ENCODE measurements around the gene ADH6. TPM values are rescaled to one million over a fixed set of nuclear protein-coding genes. Genes with fewer than 3 reads are reported as not detected.

ADH6 gene
- polyA plus RNA-seq, 4 donors = 3.0 to 66.0 (median 28.7) TPM

- FAIRE-seq (no peak), DNase-seq (no peak)
- 91 to 94% (median 92%) methylated on average over 1 of the region's 1 CpG for WGBS, 3 donors
- Histone ChIP-seq H3K27me3 (ENCODE audit: control insufficient read depth in 3 of 3, insufficient read depth in 3 of 3, low read length in 3 of 3) (no peaks in the 10 kb centered on the region), H3K36me3 (ENCODE audit: control insufficient read depth in 3 of 3, insufficient read depth in 2 of 3, low read depth in 1 of 3, low read length in 3 of 3) (no peaks in the 10 kb centered on the region), H3K4me1 (ENCODE audit: control insufficient read depth in 3 of 3, insufficient read depth in 2 of 3, low read depth in 1 of 3, low read length in 2 of 3) (no peaks in the 10 kb centered on the region), H3K9me3 (ENCODE audit: control insufficient read depth in 2 of 2, insufficient read depth in 1 of 2, low read depth in 1 of 2, low read length in 1 of 2) (peaks cover 0 to 18% of the 10 kb centered on the region in 2 donors), H3K27ac (ENCODE audit: low read depth in 1 of 3, low read length in 2 of 3) (no peak overlapping the region), H3K4me3 (ENCODE audit: low read depth in 1 of 3, low read length in 3 of 3) (no peak overlapping the region)
Observed at GRCh38 chr4:99186029-99186428, 33.0 kb downstream of the ADH6 start.

- Histone ChIP-seq H3K27ac (ENCODE audit: low read depth in 1 of 3, low read length in 2 of 3) (no peak overlapping the region), H3K4me3 (ENCODE audit: low read depth in 1 of 3, low read length in 3 of 3) (no peak overlapping the region), H3K9me3 (ENCODE audit: control insufficient read depth in 2 of 2, insufficient read depth in 1 of 2, low read depth in 1 of 2, low read length in 1 of 2) (peaks cover 0 to 16% of the 10 kb centered on the region in 2 donors), H3K27me3 (ENCODE audit: control insufficient read depth in 3 of 3, insufficient read depth in 3 of 3, low read length in 3 of 3) (no peaks in the 10 kb centered on the region), H3K4me1 (ENCODE audit: control insufficient read depth in 3 of 3, insufficient read depth in 2 of 3, low read depth in 1 of 3, low read length in 2 of 3) (no peaks in the 10 kb centered on the region), H3K36me3 (ENCODE audit: control insufficient read depth in 3 of 3, insufficient read depth in 2 of 3, low read depth in 1 of 3, low read length in 3 of 3) (no peaks in the 10 kb centered on the region)
- no peak for DNase-seq
- WGBS, 3 donors = 88 to 95% (median 91%) methylated on average over 2 of the region's 2 CpGs
- no peak for FAIRE-seq
Observed at GRCh38 chr4:99185581-99185980, 33.5 kb downstream of the ADH6 start.

GRCh38 chr4:99180382-99181070 lies 38.5 kb downstream of the ADH6 start:
- Histone ChIP-seq H3K36me3 (ENCODE audit: control insufficient read depth in 3 of 3, insufficient read depth in 2 of 3, low read depth in 1 of 3, low read length in 3 of 3) (no peaks in the 10 kb centered on the region), H3K4me1 (ENCODE audit: control insufficient read depth in 3 of 3, insufficient read depth in 2 of 3, low read depth in 1 of 3, low read length in 2 of 3) (no peaks in the 10 kb centered on the region), H3K27me3 (ENCODE audit: control insufficient read depth in 3 of 3, insufficient read depth in 3 of 3, low read length in 3 of 3) (no peaks in the 10 kb centered on the region), H3K27ac (ENCODE audit: low read depth in 1 of 3, low read length in 2 of 3) (peak overlapping the region in 1 of 3 donors; percentile 65), H3K4me3 (ENCODE audit: low read depth in 1 of 3, low read length in 3 of 3) (no peak overlapping the region), H3K9me3 (ENCODE audit: control insufficient read depth in 2 of 2, insufficient read depth in 1 of 2, low read depth in 1 of 2, low read length in 1 of 2) (peaks cover 0 to 11% of the 10 kb centered on the region in 2 donors)
- DNase-seq (no peak), FAIRE-seq (no peak)
- 39 to 74% (median 67%) methylated on average over 2 of the region's 2 CpGs for WGBS, 3 donors

- Histone ChIP-seq H3K4me3 (ENCODE audit: low read depth in 1 of 3, low read length in 3 of 3) (no peak overlapping the region), H3K27ac (ENCODE audit: low read depth in 1 of 3, low read length in 2 of 3) (no peak overlapping the region), H3K4me1 (ENCODE audit: control insufficient read depth in 3 of 3, insufficient read depth in 2 of 3, low read depth in 1 of 3, low read length in 2 of 3) (no peaks in the 10 kb centered on the region), H3K9me3 (ENCODE audit: control insufficient read depth in 2 of 2, insufficient read depth in 1 of 2, low read depth in 1 of 2, low read length in 1 of 2) (peaks cover 0 to 8% of the 10 kb centered on the region in 2 donors), H3K27me3 (ENCODE audit: control insufficient read depth in 3 of 3, insufficient read depth in 3 of 3, low read length in 3 of 3) (no peaks in the 10 kb centered on the region), H3K36me3 (ENCODE audit: control insufficient read depth in 3 of 3, insufficient read depth in 2 of 3, low read depth in 1 of 3, low read length in 3 of 3) (no peaks in the 10 kb centered on the region)
- 32 to 71% (median 33%) methylated on average over 1 of the region's 1 CpG for WGBS, 3 donors
- FAIRE-seq = no peak
- no peak for DNase-seq
Observed at GRCh38 chr4:99179626-99180025, 39.4 kb downstream of the ADH6 start.

- H3K4me3 ChIP-seq (ENCODE audit: low read depth in 1 of 3, low read length in 3 of 3) = no peak overlapping the region
- H3K9me3 ChIP-seq (ENCODE audit: control insufficient read depth in 2 of 2, insufficient read depth in 1 of 2, low read depth in 1 of 2, low read length in 1 of 2) = peaks cover 0 to 8% of the 10 kb centered on the region in 2 donors
- no peaks in the 10 kb centered on the region for H3K36me3 ChIP-seq (ENCODE audit: control insufficient read depth in 3 of 3, insufficient read depth in 2 of 3, low read depth in 1 of 3, low read length in 3 of 3)
- no peak for FAIRE-seq
- no peak for DNase-seq
- no peak overlapping the region for H3K27ac ChIP-seq (ENCODE audit: low read depth in 1 of 3, low read length in 2 of 3)
- no peaks in the 10 kb centered on the region for H3K27me3 ChIP-seq (ENCODE audit: control insufficient read depth in 3 of 3, insufficient read depth in 3 of 3, low read length in 3 of 3)
- H3K4me1 ChIP-seq (ENCODE audit: control insufficient read depth in 3 of 3, insufficient read depth in 2 of 3, low read depth in 1 of 3, low read length in 2 of 3) = no peaks in the 10 kb centered on the region
- 63 to 88% (median 73%) methylated on average over 1 to 2 of the region's 2 CpGs for WGBS, 3 donors
Observed at GRCh38 chr4:99179178-99179577, 39.9 kb downstream of the ADH6 start.

GRCh38 chr4:99166544-99166943 lies 52.5 kb downstream of the ADH6 start:
- Histone ChIP-seq H3K4me3 (ENCODE audit: low read depth in 1 of 3, low read length in 3 of 3) (no peak overlapping the region), H3K27ac (ENCODE audit: low read depth in 1 of 3, low read length in 2 of 3) (no peak overlapping the region), H3K36me3 (ENCODE audit: control insufficient read depth in 3 of 3, insufficient read depth in 2 of 3, low read depth in 1 of 3, low read length in 3 of 3) (no peaks in the 10 kb centered on the region), H3K9me3 (ENCODE audit: control insufficient read depth in 2 of 2, insufficient read depth in 1 of 2, low read depth in 1 of 2, low read length in 1 of 2) (no peaks in the 10 kb centered on the region), H3K4me1 (ENCODE audit: control insufficient read depth in 3 of 3, insufficient read depth in 2 of 3, low read depth in 1 of 3, low read length in 2 of 3) (no peaks in the 10 kb centered on the region), H3K27me3 (ENCODE audit: control insufficient read depth in 3 of 3, insufficient read depth in 3 of 3, low read length in 3 of 3) (no peaks in the 10 kb centered on the region)
- WGBS, 3 donors = 59 to 76% (median 68%) methylated on average over 2 of the region's 2 CpGs
- FAIRE-seq = no peak
- no peak for DNase-seq

GRCh38 chr4:99165978-99166377 lies 53.1 kb downstream of the ADH6 start:
- 72 to 91% (median 88%) methylated on average over 1 of the region's 1 CpG for WGBS, 3 donors
- no peak for FAIRE-seq
- H3K27ac ChIP-seq (ENCODE audit: low read depth in 1 of 3, low read length in 2 of 3) = no peak overlapping the region

GRCh38 chr4:99161373-99162099 lies 57.5 kb downstream of the ADH6 start:
- Histone ChIP-seq H3K4me3 (ENCODE audit: low read depth in 1 of 3, low read length in 3 of 3) (no peak overlapping the region), H3K4me1 (ENCODE audit: control insufficient read depth in 3 of 3, insufficient read depth in 2 of 3, low read depth in 1 of 3, low read length in 2 of 3) (peaks cover 0 to 7% (median 0%) of the 10 kb centered on the region in 3 donors), H3K27me3 (ENCODE audit: control insufficient read depth in 3 of 3, insufficient read depth in 3 of 3, low read length in 3 of 3) (no peaks in the 10 kb centered on the region), H3K36me3 (ENCODE audit: control insufficient read depth in 3 of 3, insufficient read depth in 2 of 3, low read depth in 1 of 3, low read length in 3 of 3) (no peaks in the 10 kb centered on the region), H3K9me3 (ENCODE audit: control insufficient read depth in 2 of 2, insufficient read depth in 1 of 2, low read depth in 1 of 2, low read length in 1 of 2) (no peaks in the 10 kb centered on the region), H3K27ac (ENCODE audit: low read depth in 1 of 3, low read length in 2 of 3) (no peak overlapping the region)
- 94 to 99% (median 96%) methylated on average over 3 of the region's 3 CpGs for whole genome bisulfite sequencing, 3 donors
- peak in 1 of 2 donors; percentile 44 for DNase-seq
- no peak for FAIRE-seq

More at GRCh38 chr4:99165978-99166377, 53.1 kb downstream of the ADH6 start:
- DNase-seq = no peak
- Histone ChIP-seq H3K27me3 (ENCODE audit: control insufficient read depth in 3 of 3, insufficient read depth in 3 of 3, low read length in 3 of 3) (no peaks in the 10 kb centered on the region), H3K4me3 (ENCODE audit: low read depth in 1 of 3, low read length in 3 of 3) (no peak overlapping the region), H3K4me1 (ENCODE audit: control insufficient read depth in 3 of 3, insufficient read depth in 2 of 3, low read depth in 1 of 3, low read length in 2 of 3) (no peaks in the 10 kb centered on the region), H3K36me3 (ENCODE audit: control insufficient read depth in 3 of 3, insufficient read depth in 2 of 3, low read depth in 1 of 3, low read length in 3 of 3) (no peaks in the 10 kb centered on the region), H3K9me3 (ENCODE audit: control insufficient read depth in 2 of 2, insufficient read depth in 1 of 2, low read depth in 1 of 2, low read length in 1 of 2) (no peaks in the 10 kb centered on the region)
